ENCODE results near the gene SLC35E4.

The SLC35E4 gene

DNA sequence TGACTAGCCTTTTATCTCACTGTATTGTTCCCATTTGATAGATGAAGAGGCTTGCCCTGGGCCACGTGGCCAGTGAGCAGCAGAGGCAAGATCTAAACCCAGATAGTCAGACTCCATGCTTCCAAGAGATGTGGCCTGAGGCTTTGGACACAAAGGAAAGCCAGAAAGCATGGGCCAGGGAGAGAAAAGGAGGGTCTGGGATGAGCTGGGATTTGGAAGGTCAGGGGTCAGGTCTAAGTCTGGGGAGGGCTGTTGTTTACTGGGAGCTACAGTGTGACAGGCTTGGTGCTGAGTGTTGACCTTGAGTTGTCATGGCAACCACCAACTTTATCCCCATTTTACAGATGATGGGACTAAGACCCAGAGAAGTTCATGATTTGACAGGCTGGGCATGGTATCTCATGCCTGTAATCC lies 2.1 kb downstream of the SLC35E4 start:
- Histone ChIP-seq H3K9ac (ENCODE audit: low read depth, low read length) (no peak overlapping the region), H3K27ac (ENCODE audit: low read length) (no peak overlapping the region), H3K27me3 (ENCODE audit: insufficient read depth, low read length) (peaks cover 13% of the 10 kb centered on the region; the same call in 1 of the 2 replicates), H3K4me1 (ENCODE audit: insufficient read depth, low read length) (peaks cover 3% of the 10 kb centered on the region; the same call in 1 of the 2 replicates), H3K4me3 (ENCODE audit: low read length) (no peak overlapping the region), H3K36me3 (ENCODE audit: insufficient read depth, low read depth, low read length) (no peaks in the 10 kb centered on the region), H3K9me3 (ENCODE audit: insufficient read depth, low read depth, low read length) (no peaks in the 10 kb centered on the region)

DNA sequence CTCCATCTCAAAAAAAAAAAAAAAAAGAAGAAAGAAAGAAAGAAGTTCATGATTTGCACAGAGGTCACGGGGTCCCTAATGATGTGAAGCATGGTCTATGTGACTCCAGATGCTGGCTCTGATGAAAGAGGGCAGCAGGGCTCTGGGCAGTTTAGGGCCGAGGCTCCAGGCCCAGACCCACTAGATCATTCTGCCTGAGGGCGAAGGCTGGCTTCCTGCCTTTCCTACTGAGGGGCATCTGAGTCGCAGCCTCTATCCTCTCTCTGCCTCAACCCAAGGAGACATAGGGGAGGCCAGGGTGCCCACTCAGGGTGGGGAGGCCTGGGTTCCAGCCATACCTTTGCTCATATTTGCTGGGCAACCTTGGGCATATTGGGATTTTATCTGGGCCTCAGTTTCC lies 4.8 kb downstream of the SLC35E4 start:
- H3K27ac ChIP-seq (ENCODE audit: low read length): no peak overlapping the region
- H3K27me3 ChIP-seq (ENCODE audit: insufficient read depth, low read length): peaks cover 13% of the 10 kb centered on the region; the same call in 1 of the 2 replicates
- H3K9me3 ChIP-seq (ENCODE audit: insufficient read depth, low read depth, low read length): no peaks in the 10 kb centered on the region
- H3K4me1 ChIP-seq (ENCODE audit: insufficient read depth, low read length): no peaks in the 10 kb centered on the region
- H3K4me3 ChIP-seq (ENCODE audit: low read length): no peak overlapping the region
- no peak overlapping the region for H3K9ac ChIP-seq (ENCODE audit: low read depth, low read length)
- no peaks in the 10 kb centered on the region for H3K36me3 ChIP-seq (ENCODE audit: insufficient read depth, low read depth, low read length)

DNA sequence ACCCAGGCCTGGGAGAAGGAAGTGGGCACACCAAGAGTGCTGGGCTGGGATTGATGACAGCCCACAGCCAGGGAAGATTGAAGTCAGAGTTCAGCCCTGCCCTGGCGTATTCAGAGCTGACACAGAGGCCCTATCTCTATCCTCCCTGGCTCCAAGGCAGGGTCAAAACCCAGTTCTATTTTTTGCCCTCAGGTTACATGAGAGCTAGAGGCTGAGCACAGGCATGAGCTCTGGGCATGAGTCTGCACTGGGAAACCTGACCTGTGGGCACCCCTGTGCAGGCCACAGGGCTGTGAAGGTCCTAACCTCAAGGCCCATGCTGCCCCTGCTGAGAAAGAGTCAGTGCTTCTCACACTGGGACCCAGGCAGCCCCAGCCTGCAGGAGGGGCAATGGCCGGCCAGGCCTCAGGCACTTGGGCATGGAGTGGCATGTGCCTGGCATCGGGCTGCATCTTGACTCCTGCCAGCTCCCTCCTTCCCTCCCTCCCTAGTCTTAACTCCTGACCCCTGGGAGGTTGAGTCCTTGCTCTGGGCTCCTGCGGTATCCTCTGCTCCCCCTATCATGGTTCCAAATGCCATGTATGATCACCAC lies 5.4 kb downstream of the SLC35E4 start:
- no peak overlapping the region for H3K4me3 ChIP-seq (ENCODE audit: low read length)
- no peaks in the 10 kb centered on the region for H3K36me3 ChIP-seq (ENCODE audit: insufficient read depth, low read depth, low read length)
- no peaks in the 10 kb centered on the region for H3K4me1 ChIP-seq (ENCODE audit: insufficient read depth, low read length)
- H3K9me3 ChIP-seq (ENCODE audit: insufficient read depth, low read depth, low read length): no peaks in the 10 kb centered on the region
- no peak overlapping the region for H3K9ac ChIP-seq (ENCODE audit: low read depth, low read length)
- H3K27ac ChIP-seq (ENCODE audit: low read length): no peak overlapping the region
- H3K27me3 ChIP-seq (ENCODE audit: insufficient read depth, low read length): peaks cover 12% of the 10 kb centered on the region; the same call in 1 of the 2 replicates

DNA sequence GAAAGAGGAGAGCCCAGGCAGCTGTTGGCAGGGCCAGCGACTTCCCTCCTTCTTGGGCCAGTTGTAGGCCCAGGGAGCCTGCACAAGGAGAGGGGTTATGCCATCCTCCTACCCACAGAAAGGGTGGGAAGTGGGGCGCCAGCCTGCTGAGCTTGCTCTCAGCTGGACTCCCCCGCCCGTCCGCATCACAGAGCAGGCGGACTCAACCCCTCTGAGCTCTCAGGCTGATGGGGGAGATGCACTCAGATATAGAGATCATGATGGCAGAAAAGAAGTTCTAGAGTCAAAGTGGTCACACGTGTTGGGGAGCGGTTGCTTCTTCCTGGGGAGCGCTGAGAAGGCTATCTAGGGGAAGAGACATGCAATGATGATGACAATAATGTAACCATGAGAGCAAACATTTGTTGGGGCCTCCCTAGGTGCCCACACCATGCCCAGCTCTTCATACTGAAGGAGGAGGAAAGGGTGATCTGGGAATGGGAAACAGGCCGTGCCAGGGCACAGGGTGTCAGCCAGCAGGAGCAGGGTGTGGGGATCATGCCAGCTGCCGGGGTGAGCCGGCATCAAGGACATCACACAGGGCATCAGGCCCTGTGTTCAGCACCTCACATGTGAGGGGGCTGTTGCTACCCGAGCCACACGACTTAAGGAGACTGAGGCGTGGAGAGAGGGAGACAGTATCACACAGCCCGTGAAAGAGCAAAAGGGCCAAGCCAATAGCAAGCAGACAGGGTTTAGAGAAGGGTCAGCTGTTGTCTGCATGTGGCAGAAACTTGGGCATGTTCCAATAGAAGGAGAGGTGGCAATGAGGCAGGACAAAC lies 7.7 kb downstream of the SLC35E4 start:
- Histone ChIP-seq H3K9ac (ENCODE audit: low read depth, low read length) (no peak overlapping the region), H3K4me3 (ENCODE audit: low read length) (no peak overlapping the region), H3K36me3 (ENCODE audit: insufficient read depth, low read depth, low read length) (no peaks in the 10 kb centered on the region), H3K27ac (ENCODE audit: low read length) (no peak overlapping the region), H3K27me3 (ENCODE audit: insufficient read depth, low read length) (no peaks in the 10 kb centered on the region), H3K4me1 (ENCODE audit: insufficient read depth, low read length) (no peaks in the 10 kb centered on the region), H3K9me3 (ENCODE audit: insufficient read depth, low read depth, low read length) (no peaks in the 10 kb centered on the region)

DNA sequence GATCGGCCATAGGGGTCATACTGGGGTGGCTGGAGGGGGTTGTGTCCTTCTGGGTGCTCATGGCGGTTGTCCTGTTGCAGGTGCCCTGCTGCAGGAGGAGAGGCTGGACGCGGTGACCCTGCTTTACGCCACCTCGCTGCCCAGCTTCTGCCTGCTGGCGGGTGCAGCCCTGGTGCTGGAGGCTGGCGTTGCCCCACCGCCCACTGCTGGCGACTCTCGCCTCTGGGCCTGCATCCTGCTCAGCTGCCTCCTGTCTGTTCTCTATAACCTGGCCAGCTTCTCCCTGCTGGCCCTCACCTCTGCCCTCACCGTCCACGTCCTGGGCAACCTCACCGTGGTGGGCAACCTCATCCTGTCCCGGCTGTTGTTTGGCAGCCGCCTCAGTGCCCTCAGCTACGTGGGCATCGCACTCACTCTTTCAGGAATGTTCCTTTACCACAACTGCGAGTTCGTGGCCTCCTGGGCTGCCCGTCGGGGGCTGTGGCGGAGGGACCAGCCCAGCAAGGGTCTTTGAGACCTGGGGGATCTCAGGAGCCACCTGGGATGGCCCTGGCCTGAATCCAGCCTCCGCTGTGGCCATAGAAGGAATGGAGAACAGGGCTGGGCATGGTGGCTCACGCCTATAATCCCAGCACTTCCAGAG lies 11.1 kb downstream of the SLC35E4 start:
- no peak overlapping the region for H3K9ac ChIP-seq (ENCODE audit: low read depth, low read length)
- H3K27me3 ChIP-seq (ENCODE audit: insufficient read depth, low read length): no peaks in the 10 kb centered on the region
- no peak overlapping the region for H3K27ac ChIP-seq (ENCODE audit: low read length)
- no peak overlapping the region for H3K4me3 ChIP-seq (ENCODE audit: low read length)
- no peaks in the 10 kb centered on the region for H3K36me3 ChIP-seq (ENCODE audit: insufficient read depth, low read depth, low read length)
- 0 out of 2 replicates have a peak, but pooled peaks cover 3% of the 10 kb centered on the region for H3K4me1 ChIP-seq (ENCODE audit: insufficient read depth, low read length)
- no peaks in the 10 kb centered on the region for H3K9me3 ChIP-seq (ENCODE audit: insufficient read depth, low read depth, low read length)

DNA sequence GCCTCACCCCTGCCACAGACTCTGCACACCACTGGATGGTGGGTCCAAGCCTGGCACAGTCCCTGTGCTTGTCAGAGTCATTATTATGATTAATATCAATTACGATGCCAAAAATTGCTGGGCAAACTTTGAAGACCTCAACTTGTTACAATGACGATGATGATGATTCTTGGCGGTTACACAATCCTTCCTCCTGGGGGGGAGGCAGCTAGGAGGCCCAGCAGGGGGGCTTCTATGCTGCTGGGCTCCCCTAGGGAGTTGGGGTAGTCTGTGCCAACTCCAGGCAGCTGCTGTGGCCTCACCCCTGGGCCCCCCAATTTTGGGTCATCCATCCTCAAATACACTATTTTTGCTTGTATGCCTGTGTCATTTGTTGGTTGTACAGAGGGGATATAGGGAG lies 12.0 kb downstream of the SLC35E4 start:
- Histone ChIP-seq H3K4me1 (ENCODE audit: insufficient read depth, low read length) (0 out of 2 replicates have a peak, but pooled peaks cover 3% of the 10 kb centered on the region), H3K9ac (ENCODE audit: low read depth, low read length) (no peak overlapping the region), H3K27me3 (ENCODE audit: insufficient read depth, low read length) (no peaks in the 10 kb centered on the region), H3K9me3 (ENCODE audit: insufficient read depth, low read depth, low read length) (no peaks in the 10 kb centered on the region), H3K4me3 (ENCODE audit: low read length) (no peak overlapping the region), H3K27ac (ENCODE audit: low read length) (no peak overlapping the region), H3K36me3 (ENCODE audit: insufficient read depth, low read depth, low read length) (no peaks in the 10 kb centered on the region)

DNA sequence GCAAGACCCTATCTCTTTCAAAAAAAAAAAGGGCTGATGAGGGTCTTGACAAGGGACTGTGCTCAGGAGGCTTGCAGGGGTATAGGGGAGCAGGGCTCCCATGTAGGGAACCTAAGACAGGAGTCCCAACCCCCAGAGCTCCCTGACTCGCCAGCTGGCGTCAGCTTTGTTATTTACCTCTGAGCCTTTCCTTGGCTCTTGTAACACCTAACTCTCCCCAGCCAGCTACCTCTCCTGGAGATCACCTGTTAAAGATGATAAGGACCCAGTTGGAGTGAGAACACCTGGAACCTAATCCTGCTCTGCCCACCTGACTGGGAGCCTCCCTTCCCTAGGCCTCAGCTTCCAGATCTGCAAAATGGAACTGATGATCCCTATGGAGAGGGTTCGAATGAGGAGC lies 13.2 kb downstream of the SLC35E4 start:
- H3K4me1 ChIP-seq (ENCODE audit: insufficient read depth, low read length): 0 out of 2 replicates have a peak, but pooled peaks cover 3% of the 10 kb centered on the region
- H3K27ac ChIP-seq (ENCODE audit: low read length): no peak overlapping the region
- H3K27me3 ChIP-seq (ENCODE audit: insufficient read depth, low read length): no peaks in the 10 kb centered on the region
- H3K9me3 ChIP-seq (ENCODE audit: insufficient read depth, low read depth, low read length): no peaks in the 10 kb centered on the region
- H3K36me3 ChIP-seq (ENCODE audit: insufficient read depth, low read depth, low read length): no peaks in the 10 kb centered on the region
- H3K9ac ChIP-seq (ENCODE audit: low read depth, low read length): no peak overlapping the region
- H3K4me3 ChIP-seq (ENCODE audit: low read length): no peak overlapping the region

DNA sequence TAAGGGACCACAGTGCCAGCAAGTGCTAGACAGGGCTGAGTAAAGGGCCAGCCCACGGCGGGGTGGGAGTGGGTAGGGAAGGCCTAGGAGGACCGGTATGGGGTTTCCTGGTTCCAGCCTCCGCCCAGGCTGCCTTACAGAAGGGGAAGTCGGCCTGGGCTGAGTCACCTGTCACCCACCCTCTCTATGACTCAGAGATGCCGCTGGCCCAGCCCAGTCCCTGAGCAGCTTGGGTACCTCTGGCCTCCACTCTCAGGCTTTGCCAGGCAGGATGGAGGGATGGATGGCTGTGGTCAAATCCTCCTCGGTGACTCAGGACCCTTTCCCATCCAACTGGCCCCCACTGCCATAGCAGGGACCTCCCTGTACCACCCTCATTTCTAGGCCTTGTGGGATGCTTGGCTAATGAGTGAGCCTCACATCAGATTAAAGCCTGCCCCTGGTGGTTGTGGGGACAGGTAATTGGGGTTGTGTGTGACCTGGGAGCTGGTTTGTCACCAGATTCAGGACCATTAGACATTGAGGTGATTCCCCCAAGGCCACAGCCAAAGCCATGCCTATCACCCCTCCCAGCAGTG lies 13.9 kb downstream of the SLC35E4 start:
- 0 out of 2 replicates have a peak, but pooled peaks cover 3% of the 10 kb centered on the region for H3K4me1 ChIP-seq (ENCODE audit: insufficient read depth, low read length)
- no peaks in the 10 kb centered on the region for H3K36me3 ChIP-seq (ENCODE audit: insufficient read depth, low read depth, low read length)
- no peaks in the 10 kb centered on the region for H3K27me3 ChIP-seq (ENCODE audit: insufficient read depth, low read length)
- H3K9ac ChIP-seq (ENCODE audit: low read depth, low read length): no peak overlapping the region
- no peak overlapping the region for H3K27ac ChIP-seq (ENCODE audit: low read length)
- H3K9me3 ChIP-seq (ENCODE audit: insufficient read depth, low read depth, low read length): no peaks in the 10 kb centered on the region
- no peak overlapping the region for H3K4me3 ChIP-seq (ENCODE audit: low read length)

DNA sequence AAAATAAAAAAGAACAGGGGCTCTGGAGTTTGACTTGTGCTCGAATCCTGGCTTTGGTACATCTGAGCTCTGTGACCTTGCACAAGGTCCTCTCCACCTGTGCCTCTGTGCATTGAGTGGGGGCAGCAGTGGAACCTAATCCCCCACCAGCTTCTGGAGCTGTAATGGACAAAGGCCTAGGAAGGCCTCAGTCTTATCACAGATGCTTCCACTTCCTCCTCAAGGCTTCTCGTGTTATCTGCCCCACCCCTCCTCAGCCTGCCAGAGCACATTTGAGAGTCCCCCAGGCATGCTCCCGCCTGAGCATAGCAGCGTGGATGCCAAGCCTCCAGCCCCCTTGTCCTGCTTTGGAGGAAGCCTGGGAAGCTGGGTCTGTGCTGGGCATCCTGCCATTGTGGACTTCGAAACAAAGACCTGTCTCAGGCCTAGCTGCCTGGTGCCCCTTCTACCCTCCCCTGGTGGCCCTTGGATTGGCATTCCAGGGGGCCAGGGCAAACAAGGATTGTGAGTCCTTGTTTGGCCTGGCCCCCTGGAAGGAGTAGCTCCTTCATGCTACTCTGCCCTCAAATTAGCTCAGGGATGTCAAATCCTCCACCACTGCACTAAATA lies 15.0 kb downstream of the SLC35E4 start:
- Histone ChIP-seq H3K9me3 (ENCODE audit: insufficient read depth, low read depth, low read length) (no peaks in the 10 kb centered on the region), H3K27ac (ENCODE audit: low read length) (no peak overlapping the region), H3K4me3 (ENCODE audit: low read length) (no peak overlapping the region), H3K4me1 (ENCODE audit: insufficient read depth, low read length) (peaks cover 3% of the 10 kb centered on the region; the same call in 1 of the 2 replicates), H3K36me3 (ENCODE audit: insufficient read depth, low read depth, low read length) (no peaks in the 10 kb centered on the region), H3K9ac (ENCODE audit: low read depth, low read length) (no peak overlapping the region), H3K27me3 (ENCODE audit: insufficient read depth, low read length) (no peaks in the 10 kb centered on the region)

DNA sequence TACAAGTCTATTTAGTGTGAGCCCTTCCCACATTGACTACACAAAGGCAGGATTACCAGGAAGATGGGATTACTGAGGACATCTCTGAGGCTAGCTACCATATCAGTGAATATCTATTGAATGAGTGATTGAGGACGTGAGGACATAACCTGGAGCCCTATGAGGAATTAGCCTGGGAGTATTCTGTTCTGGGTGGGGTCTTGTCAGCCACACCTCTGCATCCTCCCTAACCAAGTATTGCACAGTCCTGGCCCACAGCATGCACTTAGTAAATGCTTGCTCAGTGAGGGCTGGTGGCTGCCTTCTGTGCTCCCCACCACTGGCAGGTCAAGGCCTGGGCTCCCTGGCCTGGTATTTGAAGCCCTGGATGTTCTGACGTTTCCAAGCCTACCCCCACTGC lies 17.3 kb downstream of the SLC35E4 start:
- no peaks in the 10 kb centered on the region for H3K36me3 ChIP-seq (ENCODE audit: insufficient read depth, low read depth, low read length)
- H3K27ac ChIP-seq (ENCODE audit: low read length): no peak overlapping the region
- H3K4me1 ChIP-seq (ENCODE audit: insufficient read depth, low read length): peaks cover 7% of the 10 kb centered on the region; the same call in 1 of the 2 replicates
- no peaks in the 10 kb centered on the region for H3K27me3 ChIP-seq (ENCODE audit: insufficient read depth, low read length)
- H3K4me3 ChIP-seq (ENCODE audit: low read length): no peak overlapping the region
- H3K9me3 ChIP-seq (ENCODE audit: insufficient read depth, low read depth, low read length): no peaks in the 10 kb centered on the region
- H3K9ac ChIP-seq (ENCODE audit: low read depth, low read length): no peak overlapping the region

DNA sequence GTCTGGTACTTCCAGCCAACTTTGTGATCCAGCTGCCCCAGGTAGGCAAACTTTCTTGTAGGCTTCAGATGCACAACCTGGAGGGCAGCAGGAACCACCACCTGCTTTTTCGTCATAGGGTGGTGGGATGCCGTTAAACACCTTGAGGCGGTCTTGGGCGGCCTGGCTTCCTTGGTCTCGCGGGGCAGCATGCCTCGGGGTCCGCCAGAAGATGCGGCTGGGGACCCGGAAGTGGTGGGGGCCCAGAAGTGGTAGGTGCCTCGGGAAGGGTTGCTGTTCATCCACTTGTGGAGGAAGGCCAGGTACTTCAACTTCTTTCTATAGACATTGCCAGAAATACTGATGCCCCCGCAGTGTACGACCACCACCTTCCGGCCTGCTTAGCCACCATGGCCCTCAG lies 18.8 kb downstream of the SLC35E4 start:
- Histone ChIP-seq H3K27me3 (ENCODE audit: insufficient read depth, low read length) (no peaks in the 10 kb centered on the region), H3K9me3 (ENCODE audit: insufficient read depth, low read depth, low read length) (no peaks in the 10 kb centered on the region), H3K4me1 (ENCODE audit: insufficient read depth, low read length) (peaks cover 4% of the 10 kb centered on the region; the same call in 1 of the 2 replicates), H3K4me3 (ENCODE audit: low read length) (no peak overlapping the region), H3K36me3 (ENCODE audit: insufficient read depth, low read depth, low read length) (no peaks in the 10 kb centered on the region), H3K9ac (ENCODE audit: low read depth, low read length) (no peak overlapping the region), H3K27ac (ENCODE audit: low read length) (no peak overlapping the region)
